Measurements from ENCODE around the gene VAPB. TPM values are rescaled to one million over a fixed set of nuclear protein-coding genes. Genes with fewer than 3 reads are reported as not detected.

The VAPB gene
- total and polyA plus RNA-seq, 2 experiments from 2014 or later = 8.8 to 37.0 TPM

GRCh38 chr20:58342104-58342945 lies 46.7 kb upstream of the VAPB start:
- H3F3A ChIP-seq (ENCODE audit: insufficient read depth) = peaks cover 50% of the 10 kb centered on the region
- H3K4me1 ChIP-seq (ENCODE audit: insufficient read depth) = peaks cover 54% of the 10 kb centered on the region

GRCh38 chr20:58344741-58345140 lies 44.3 kb upstream of the VAPB start:
- no peak overlapping the region for H3K9ac ChIP-seq

More at GRCh38 chr20:58342104-58342945, 46.7 kb upstream of the VAPB start:
- H3K9me3 ChIP-seq (ENCODE audit: low read depth) = no peaks in the 10 kb centered on the region
- no peak overlapping the region for H3K9ac ChIP-seq
- peaks cover 5% of the 10 kb centered on the region for H3K36me3 ChIP-seq (ENCODE audit: low read depth)
- peak overlapping the region; percentile 50 for H3K27ac ChIP-seq
- 42 to 44% methylated on average over 3 of the region's 3 CpGs for WGBS, 2 experiments (ENCODE audit: low coverage in 1 of 2, low lambda C conversion rate in 2 of 2, missing lambda C conversion rate in 2 of 2)
- peak overlapping the region; percentile 55 for H3K4me2 ChIP-seq (ENCODE audit: unreplicated experiment)
- DNase-seq = peak; percentile 78
- in situ Hi-C loops (cut with MboI) = no loop called here
- H3K79me2 ChIP-seq (ENCODE audit: insufficient read depth) = peaks cover 83% of the 10 kb centered on the region
- H3K4me3 ChIP-seq = peak overlapping the region; percentile 35
- no peaks in the 10 kb centered on the region for H3K9me2 ChIP-seq (ENCODE audit: insufficient read depth)
- H3K27me3 ChIP-seq (replicated peaks; ENCODE audit: insufficient read depth) = no peaks in the 10 kb centered on the region
- H2AFZ ChIP-seq = no peak overlapping the region
- TF ChIP-seq EZH2 (IDR thresholded peaks at IDR 0.05; ENCODE audit: insufficient read depth, poor library complexity, severe bottlenecking) (no peak), EZH2phosphoT487 (IDR thresholded peaks at IDR 0.05; ENCODE audit: insufficient read depth, low read depth) (no peak)
- no peaks in the 10 kb centered on the region for H4K20me1 ChIP-seq (ENCODE audit: insufficient read depth)

GRCh38 chr20:58349570-58349969 lies 39.5 kb upstream of the VAPB start:
- DNase-seq = peak; percentile 89
- Histone ChIP-seq H4K20me1 (ENCODE audit: insufficient read depth) (no peaks in the 10 kb centered on the region), H3K4me1 (ENCODE audit: insufficient read depth) (peaks cover 15% of the 10 kb centered on the region), H3K36me3 (ENCODE audit: low read depth) (peaks cover 20% of the 10 kb centered on the region), H3K4me3 (no peak overlapping the region), H3K27me3 (replicated peaks; ENCODE audit: insufficient read depth) (no peaks in the 10 kb centered on the region), H3K9me2 (ENCODE audit: insufficient read depth) (no peaks in the 10 kb centered on the region), H3K9ac (no peak overlapping the region), H3F3A (ENCODE audit: insufficient read depth) (peaks cover 16% of the 10 kb centered on the region), H2AFZ (no peak overlapping the region), H3K4me2 (ENCODE audit: unreplicated experiment) (no peak overlapping the region), H3K27ac (peak overlapping the region; percentile 14), H3K9me3 (ENCODE audit: low read depth) (no peaks in the 10 kb centered on the region), H3K79me2 (ENCODE audit: insufficient read depth) (peaks cover 78% of the 10 kb centered on the region)
- in situ Hi-C loops (cut with MboI) = no loop called here
- WGBS, 2 experiments (ENCODE audit: low coverage in 1 of 2, low lambda C conversion rate in 2 of 2, missing lambda C conversion rate in 2 of 2) = 49 to 57% methylated on average over 3 of the region's 3 CpGs
- TF ChIP-seq EZH2 (IDR thresholded peaks at IDR 0.05; ENCODE audit: insufficient read depth, poor library complexity, severe bottlenecking) (no peak), EZH2phosphoT487 (IDR thresholded peaks at IDR 0.05; ENCODE audit: insufficient read depth, low read depth) (no peak)

More at GRCh38 chr20:58344741-58345140, 44.3 kb upstream of the VAPB start:
- Histone ChIP-seq H2AFZ (no peak overlapping the region), H3K9me3 (ENCODE audit: low read depth) (no peaks in the 10 kb centered on the region), H3K36me3 (ENCODE audit: low read depth) (peaks cover 5% of the 10 kb centered on the region), H3K4me3 (no peak overlapping the region), H3K4me1 (ENCODE audit: insufficient read depth) (peaks cover 54% of the 10 kb centered on the region), H3K4me2 (ENCODE audit: unreplicated experiment) (peak overlapping the region; percentile 64), H3F3A (ENCODE audit: insufficient read depth) (peaks cover 51% of the 10 kb centered on the region), H3K27me3 (replicated peaks; ENCODE audit: insufficient read depth) (no peaks in the 10 kb centered on the region), H3K9me2 (ENCODE audit: insufficient read depth) (no peaks in the 10 kb centered on the region), H3K79me2 (ENCODE audit: insufficient read depth) (peaks cover 80% of the 10 kb centered on the region), H3K27ac (peak overlapping the region; percentile 51), H4K20me1 (ENCODE audit: insufficient read depth) (no peaks in the 10 kb centered on the region)
- in situ Hi-C loops (cut with MboI) = no loop called here
- WGBS, 2 experiments (ENCODE audit: low coverage in 1 of 2, low lambda C conversion rate in 2 of 2, missing lambda C conversion rate in 2 of 2) = 73 to 74% methylated on average over 4 of the region's 4 CpGs
- TF ChIP-seq EZH2 (IDR thresholded peaks at IDR 0.05; ENCODE audit: insufficient read depth, poor library complexity, severe bottlenecking) = no peak
- no peak for TF ChIP-seq EZH2phosphoT487 (IDR thresholded peaks at IDR 0.05; ENCODE audit: insufficient read depth, low read depth)
- peak; percentile 73 for DNase-seq

- Histone ChIP-seq H3K9me3 (ENCODE audit: low read depth) (no peaks in the 10 kb centered on the region), H3K4me2 (ENCODE audit: unreplicated experiment) (no peak overlapping the region), H3K36me3 (ENCODE audit: low read depth) (peaks cover 35% of the 10 kb centered on the region), H3K27me3 (replicated peaks; ENCODE audit: insufficient read depth) (no peaks in the 10 kb centered on the region), H3K4me3 (no peak overlapping the region), H3K27ac (no peak overlapping the region), H2AFZ (no peak overlapping the region), H3K4me1 (ENCODE audit: insufficient read depth) (peaks cover 5% of the 10 kb centered on the region), H3F3A (ENCODE audit: insufficient read depth) (peaks cover 8% of the 10 kb centered on the region; the same call in 1 of the 2 replicates), H3K79me2 (ENCODE audit: insufficient read depth) (peaks cover 51% of the 10 kb centered on the region), H4K20me1 (ENCODE audit: insufficient read depth) (no peaks in the 10 kb centered on the region), H3K9me2 (ENCODE audit: insufficient read depth) (no peaks in the 10 kb centered on the region), H3K9ac (no peak overlapping the region)
- 70 to 88% methylated on average over 2 of the region's 2 CpGs for WGBS, 2 experiments (ENCODE audit: low coverage in 1 of 2, low lambda C conversion rate in 2 of 2, missing lambda C conversion rate in 2 of 2)
- no peak for DNase-seq
- in situ Hi-C loops (cut with MboI) = no loop called here
- TF ChIP-seq EZH2 (IDR thresholded peaks at IDR 0.05; ENCODE audit: insufficient read depth, poor library complexity, severe bottlenecking) = no peak
These were observed 36.6 kb upstream of the VAPB start for GRCh38 chr20:58352468-58352867.

Measured in GM23248 (cell line).